IPS DF 19.7 (cell line): ENCODE results near the gene SAMD14.

Experiments used
- DNase-seq: peaks from one replicate; pipeline ENCODE4 v3.0.0-alpha.2; 2013; ENCODE audit warnings: low read depth, low spot score

The SAMD14 gene

DNA sequence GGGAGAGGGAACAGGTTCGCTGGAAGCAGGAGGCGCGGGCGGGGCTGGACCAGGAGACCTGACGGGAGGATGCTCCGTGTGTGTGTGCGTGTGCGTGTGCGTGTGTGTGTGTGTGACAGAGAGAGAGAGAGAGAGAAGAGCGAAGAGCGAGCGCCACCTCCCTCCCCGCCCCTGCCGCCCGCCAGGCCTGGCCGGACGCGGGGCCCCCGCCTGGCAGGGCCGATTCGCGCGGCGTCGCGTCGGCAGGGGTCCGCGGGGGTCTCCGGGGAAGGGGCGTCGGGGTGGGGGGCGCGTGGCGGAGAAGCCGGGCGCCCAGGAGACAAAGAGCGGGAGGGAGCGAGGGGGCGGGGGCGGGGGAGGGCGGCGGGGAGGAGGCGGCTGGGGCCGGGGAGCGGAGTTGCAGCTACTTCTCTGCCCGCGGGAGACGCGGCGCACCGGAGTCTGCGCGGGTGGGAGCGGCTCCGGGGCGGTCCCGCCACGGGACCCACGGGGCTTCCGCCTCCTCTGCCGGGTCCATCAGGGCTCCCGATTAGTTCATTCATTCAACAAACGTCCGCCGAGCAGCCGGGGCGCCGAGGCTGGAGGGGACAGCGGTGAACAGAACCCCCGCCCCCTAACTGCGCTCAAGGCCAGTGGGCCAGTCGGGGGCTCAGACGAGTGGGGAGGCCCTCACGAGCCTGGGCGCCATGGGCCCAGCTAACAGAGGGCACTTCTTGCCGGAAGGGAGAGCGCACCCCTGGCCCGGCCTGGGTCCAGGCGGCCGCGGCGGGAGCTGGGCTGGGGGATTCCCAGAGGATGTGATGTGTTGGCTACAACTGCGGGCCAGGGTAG lies at the start of gene SAMD14:
Gene SAMD14 (minus strand): TSS at position 433 of the 831 bp plus-strand sequence. CDS start 5,201 bp downstream, outside the sequence.
- no peak for DNase-seq

DNA sequence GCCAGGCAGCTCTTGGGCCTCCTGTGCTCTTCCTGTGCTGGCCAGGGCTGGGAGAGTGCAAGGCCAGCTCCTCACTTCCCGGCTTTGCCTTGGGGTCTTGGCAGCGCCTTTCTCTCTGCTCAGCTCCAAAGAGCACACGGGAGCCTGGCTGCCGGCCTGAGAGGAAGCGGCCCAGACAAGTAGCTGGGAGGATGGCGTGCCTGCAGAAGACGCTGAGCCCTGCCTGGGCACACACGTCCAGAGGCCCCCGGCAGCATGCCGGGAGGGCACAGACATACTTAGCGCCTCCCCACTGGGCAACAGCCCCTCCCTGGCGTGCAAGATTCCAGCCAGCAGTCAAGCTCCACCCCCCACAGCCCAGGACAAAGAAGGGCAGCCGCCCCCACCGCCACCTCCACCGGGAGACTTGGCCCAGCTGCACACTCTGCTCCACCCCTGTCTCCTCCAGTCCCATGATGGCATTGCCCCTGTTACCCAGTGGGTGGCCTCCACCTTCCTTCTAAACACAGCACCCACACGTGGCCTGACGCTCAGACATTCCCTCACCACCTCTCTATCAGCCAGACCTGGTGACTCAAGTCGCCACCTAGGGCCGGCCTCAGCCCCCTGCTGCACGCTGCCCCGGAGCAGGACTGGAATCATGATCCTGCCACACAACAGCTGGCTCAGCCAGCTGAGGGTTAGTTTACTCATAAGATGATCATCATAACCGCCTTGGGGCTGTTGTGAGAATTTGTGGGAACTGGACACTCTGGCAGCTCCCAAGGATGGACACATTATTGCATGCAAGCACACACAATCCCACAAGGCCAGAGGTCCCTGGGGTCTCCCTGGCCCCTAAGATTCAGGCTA lies 48.2 kb upstream of the SAMD14 start:
- no peak for DNase-seq

DNA sequence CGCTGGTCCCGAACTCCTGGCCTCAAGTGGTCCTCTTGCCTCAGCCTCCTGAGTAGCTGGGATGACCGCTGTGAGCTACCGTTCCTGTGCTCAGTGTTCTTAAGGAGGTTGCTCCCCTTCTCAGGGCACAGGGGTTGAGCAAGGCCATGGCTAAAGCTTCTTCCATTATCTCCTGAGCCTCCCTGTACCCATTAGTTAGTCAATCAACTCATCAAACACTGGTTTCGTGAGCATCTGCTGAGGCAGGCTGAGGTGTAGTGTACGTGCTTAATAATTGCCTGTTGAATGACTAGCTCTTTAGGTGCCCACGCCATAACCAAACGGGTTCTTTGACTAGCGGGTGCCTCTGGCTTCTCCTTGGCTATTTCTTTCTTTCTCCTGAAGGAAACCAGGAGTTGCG lies 47.5 kb upstream of the SAMD14 start:
- DNase-seq: no peak

DNA sequence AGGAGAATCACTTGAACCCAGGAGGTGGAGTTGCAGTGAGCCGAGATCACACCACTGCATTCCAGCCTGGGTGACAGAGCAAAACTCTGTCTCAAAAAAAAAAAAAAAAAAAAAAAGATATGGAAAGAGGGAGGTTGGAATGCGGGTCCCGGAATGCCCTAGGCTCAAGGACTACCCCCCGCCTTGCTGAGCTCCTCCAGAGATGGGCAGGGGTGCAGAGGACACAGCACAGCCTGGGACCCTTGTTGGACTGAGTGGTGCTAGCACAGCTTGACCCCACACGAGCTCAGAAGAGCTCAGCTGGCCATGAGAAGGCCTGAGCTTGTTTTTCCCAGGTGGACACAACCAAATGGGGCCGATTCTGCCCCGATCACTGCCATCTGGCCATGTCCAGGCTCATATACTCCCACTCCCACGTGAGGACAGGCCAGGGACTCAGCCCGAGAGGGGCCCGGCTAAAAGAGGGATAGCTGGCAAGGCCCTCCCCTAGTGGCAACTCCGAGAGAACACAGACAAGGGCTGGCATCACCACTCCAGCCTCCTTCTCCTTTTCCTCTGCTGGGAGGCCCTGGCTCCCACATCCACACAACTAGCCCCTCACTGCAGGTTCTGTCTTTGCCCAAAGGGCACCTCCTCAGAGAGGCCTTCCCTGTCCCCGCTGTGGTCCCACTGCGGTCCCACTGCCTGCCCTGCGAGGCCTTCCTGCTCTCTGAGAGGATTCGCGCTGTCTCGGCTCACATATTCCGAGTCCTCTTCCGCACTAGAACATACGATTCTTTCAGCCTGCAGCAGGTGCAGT lies 46.8 kb upstream of the SAMD14 start:
- no peak for DNase-seq

DNA sequence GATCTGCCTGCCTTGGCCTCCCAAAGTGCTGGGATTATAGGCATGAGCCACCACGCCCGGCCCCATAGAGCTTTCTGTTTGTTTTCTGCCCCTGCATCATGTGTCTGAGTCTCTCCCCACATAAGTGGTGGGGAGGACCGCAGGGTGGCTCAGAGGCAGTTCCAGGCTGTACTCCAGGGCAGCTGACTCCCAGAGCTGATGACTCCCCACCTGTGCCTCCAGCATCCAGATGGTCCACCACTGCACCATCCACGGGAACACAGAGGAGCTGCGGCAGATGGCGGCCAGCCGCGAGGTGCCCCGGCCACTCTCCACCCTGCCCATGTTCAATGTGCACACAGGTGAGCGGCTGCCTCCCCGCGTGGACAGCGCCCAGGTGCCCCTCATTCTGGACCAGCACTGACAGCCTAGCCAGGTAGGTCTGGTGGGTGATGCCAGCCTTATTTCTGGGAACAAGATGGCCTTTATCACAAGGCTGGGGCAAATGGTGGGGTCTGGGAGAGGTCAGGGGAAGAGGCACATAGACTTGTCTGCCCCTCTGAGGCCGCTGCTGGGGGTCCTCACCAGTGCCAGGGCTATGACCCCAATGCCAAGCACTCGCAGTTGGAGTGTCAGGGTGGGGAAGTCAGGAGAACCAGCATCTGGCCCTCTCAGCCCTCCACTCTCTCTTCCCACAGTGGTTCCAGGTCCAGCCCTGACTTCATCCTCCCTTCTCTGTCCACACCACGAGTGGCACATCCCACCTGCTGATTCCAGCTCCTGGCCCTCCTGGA lies 45.3 kb upstream of the SAMD14 start:
- DNase-seq: no peak

DNA sequence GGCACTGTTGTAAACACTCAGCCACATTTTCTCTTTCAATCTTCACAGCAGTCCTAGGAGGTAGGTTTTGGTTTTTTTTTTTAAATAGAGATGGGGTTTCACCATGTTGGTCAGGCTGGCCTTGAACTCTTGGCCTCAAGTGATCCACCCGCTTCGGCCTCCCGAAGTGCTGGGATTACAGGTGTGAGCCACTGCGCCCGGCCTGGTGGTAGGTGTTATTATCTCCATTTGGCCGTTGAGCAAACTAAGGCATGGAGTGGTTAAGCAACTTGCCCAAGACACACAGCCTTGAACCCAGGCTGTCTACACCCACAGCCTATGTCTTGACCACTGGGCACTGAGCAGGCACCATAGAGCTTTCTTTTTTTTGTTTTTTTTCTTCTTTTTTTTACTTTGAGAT lies 44.5 kb upstream of the SAMD14 start:
- no peak for DNase-seq

DNA sequence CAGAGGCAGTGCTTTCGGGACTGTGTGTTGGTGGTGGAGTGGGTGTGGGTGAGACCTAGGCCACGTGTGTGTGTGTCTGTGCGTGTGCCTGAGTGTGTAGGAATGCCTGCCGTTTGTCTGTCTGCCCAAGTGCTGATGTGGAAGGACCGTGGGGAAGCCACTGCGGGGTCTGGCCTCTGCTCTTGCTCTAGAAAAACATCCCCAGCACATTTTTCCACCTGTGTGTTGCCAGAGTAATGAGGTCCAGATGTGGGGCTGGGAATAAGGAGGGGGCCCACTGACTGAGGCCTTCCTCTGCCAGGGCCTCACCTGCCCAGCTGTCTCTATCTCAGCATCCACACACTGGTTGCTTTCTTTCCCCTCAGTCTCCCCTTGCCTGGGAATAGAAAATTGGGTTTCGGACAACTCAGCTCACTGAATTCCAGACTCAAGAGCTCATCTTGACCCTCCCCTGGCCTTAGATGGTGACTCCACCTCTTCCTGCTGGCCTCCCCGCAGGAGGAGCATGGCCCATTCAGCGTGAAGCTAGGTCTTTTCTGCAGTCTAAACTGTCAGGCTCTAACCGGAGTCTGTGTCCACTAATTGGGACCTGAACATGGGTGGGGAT lies 43.5 kb upstream of the SAMD14 start:
- no peak for DNase-seq

DNA sequence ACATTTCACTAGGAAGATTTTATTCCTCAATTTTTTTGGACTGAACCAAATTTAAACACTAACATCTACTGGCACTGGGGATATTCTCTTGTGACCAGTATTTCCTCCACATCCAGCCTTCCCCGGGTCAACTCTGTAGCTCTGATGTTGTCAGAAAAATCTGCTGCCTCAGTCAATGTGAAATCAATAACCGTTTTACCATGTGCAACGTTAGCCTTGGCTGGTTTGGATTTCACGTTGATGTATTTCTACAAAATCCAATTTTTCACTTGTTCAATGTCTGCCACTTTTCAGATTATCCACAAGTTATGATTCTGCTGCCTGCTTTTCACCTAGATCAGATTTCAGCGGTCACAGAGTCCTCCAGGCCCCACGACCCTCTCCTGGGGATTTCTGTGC lies 43.0 kb upstream of the SAMD14 start:
- no peak for DNase-seq

DNA sequence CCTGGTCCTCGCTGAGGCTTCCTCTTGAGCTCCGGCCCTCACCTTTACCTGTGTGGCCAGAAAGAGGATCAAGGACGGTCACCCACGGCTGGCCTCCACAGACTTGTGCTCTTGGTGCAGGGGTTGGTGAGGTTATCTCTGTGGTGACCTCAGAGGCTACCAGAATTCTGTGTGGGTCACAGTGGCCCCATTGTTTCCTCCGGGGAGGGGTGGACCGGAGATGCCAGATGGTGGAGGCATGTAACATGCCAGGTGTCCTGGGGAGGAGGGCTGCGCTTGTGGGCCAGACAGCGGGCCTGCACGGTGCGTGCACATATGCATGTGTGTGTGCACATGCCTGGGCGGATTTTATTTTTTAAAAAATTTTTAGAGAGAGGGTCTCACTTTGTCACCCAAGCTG lies 42.2 kb upstream of the SAMD14 start:
- no peak for DNase-seq

DNA sequence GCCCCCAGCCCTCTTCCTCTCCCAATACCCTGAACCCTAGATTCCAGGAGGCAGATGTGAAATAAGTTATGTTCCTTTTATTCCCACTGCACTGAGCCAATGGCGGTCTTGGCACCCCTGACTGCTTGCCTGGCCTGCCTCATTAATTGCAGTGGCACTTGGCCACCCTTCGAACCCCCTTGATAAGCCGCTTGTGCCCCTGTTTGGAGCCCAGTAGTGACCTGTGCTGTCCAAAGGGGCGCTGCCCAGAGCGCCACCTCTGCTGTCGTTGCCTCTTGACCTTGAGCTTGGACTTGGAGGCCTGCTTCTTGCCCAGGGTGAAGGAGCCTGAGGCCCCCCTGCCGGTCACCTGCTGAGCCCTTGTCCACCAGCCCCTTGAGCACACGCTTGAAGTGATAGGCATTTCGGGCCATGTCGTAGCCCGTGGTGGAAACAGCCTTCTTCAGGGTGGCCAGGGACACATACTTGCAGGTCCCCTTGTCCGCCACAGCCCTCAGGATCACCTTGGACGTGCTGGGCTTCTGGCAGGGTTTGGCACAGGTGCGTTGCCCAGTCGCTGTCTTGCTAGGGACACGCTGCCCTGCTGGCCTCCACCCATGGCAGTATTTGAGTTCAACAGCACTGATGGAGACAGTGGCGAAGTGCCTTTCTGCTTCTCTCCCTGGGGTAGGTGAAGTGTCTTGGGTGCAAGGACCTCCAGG lies 41.6 kb upstream of the SAMD14 start:
- no peak for DNase-seq

DNA sequence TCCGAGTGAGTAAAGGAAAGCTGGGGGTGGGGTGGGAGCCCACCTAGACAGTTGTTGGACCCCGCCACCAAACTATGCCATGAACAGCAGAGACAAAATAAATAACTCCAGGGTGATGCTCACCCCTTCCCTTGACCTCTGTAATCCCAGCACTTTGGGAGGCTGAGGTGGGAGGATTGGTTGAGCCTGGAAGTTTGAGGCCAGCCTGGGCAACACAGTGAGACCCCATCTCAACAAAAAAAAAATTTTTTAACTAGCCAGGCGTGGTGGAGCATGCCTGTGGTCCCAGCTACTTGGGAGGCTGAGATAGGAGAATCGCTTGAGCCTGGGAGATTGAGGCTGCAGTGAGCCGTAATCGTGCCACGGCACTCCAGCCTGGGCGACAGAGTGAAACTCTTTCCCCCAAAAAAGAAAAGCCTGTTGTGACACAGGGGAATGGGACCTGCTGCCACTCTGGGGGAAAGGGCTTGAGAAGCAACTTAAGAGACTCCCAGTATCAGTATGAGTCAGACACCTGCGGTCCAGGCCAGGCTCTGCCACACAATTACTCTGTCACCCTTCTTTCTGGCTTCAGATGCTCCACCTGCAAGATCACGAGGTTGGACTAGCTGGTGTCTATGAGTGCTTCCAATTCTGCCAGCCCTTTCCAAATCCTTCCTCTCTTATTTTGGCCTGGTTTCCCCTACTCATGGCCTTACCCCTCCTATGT lies 40.9 kb upstream of the SAMD14 start:
- no peak for DNase-seq

DNA sequence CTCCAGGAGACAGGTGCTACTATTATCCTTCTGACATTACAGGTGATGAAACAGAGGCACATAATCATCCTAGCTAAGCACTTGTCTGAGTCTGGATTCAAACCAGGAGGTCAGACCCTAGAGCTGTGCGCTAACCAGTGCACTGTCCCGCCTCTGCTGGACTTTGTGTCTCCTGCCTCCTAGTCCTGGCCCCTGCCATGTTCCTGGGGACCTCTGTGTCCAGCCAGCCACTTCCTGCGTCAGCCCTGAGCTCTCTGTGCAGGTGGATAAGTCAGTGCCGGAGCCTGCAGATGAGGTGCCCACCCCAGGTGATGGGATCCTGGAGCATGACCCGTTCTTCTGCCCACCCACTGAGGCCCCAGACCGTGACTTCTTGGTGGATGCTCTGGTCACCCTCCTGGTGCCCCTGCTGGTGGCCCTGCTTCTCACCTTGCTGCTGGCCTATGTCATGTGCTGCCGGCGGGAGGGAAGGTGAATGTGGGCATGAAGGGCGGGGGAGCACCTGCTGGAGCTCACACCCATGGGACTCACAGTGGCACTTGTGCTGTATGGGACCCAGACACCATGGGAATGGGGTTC lies 40.0 kb upstream of the SAMD14 start:
- no peak for DNase-seq

DNA sequence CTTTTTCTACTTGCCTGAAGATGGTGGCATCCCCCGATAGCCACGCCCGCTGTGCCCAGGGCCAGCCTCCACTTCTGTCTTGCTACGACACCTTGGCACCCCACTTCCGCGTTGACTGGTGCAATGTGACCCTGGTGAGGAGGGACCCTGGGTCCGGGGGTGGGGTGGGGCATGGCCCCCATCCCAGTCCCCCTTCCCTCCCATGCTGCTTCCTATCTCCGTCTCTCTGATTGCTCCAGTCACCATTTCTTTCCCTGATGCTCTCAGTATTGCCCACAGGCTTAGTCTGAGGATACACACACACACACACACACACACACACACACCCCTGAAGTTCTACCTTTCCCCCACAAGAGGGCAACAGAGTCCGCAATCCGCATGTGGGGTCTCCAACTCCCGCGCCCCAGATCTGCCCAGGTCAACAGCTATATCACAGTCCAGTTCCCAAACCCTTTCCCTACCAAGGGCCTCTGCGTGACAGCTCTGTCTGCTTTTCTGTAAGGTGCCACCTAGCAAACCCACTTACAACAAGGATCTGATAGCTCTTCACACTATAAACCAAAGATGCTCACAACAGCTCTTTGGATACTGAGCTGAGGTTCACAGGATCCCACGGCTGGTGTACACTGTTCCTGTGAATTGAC lies 39.3 kb upstream of the SAMD14 start:
- no peak for DNase-seq

DNA sequence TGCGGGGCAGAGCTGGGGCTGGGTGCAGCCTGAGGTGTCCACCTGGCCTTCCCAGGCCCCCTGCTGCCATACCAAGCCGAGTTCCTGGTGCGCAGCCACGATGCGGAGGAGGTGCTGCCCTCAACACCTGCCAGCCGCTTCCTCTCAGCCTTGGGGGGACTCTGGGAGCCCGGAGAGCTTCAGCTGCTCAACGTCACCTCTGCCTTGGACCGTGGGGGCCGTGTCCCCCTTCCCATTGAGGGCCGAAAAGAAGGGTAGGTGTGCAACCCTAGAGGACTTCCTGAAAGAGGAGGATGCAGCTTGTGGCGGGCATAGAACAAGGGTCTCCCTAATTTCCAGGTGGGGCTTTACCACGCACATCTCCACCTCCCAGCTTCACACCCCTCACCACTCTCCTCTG lies 38.4 kb upstream of the SAMD14 start:
- no peak for DNase-seq

DNA sequence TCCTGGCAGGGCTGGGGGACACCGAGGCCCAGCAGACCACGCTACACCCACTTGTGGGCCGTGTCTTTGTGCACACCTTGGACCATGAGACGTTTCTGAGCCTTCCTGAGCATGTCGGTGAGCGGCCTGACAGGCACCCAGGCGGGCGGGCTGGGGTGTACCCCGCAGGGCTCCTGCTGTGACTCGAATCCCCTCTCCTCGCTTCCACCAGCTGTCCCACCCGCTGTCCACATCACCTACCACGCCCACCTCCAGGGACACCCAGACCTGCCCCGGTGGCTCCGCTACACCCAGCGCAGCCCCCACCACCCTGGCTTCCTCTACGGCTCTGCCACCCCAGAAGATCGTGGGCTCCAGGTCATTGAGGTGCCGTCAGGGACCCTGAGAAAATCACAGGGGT lies 37.4 kb upstream of the SAMD14 start:
- no peak for DNase-seq

DNA sequence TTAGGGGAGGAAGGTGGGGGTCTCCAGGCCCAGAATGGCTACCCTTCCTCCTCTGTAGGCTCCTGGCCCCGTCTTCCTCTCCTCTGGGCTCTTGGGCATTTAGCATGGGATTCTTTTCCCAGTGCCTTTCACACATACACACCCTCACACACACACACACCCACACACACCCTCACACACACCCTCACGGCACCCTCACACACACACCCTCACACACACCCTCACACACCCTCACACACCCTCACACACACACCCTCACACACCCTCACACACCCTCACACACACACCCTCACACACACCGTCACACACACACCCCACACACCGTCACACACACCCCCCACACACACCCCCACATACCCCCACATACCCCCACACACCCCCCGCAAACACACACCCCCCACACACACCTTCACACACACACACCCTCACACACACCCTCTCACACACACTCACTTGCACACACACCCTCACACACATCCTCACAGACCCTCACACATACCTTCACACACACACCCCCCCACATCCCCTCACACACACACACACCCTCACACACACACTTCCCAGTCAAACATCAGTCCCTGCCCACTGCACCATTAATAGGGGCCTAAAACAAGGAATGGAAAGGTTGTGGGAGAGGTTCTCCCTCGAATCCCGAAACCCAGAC lies 36.7 kb upstream of the SAMD14 start:
- DNase-seq: no peak

DNA sequence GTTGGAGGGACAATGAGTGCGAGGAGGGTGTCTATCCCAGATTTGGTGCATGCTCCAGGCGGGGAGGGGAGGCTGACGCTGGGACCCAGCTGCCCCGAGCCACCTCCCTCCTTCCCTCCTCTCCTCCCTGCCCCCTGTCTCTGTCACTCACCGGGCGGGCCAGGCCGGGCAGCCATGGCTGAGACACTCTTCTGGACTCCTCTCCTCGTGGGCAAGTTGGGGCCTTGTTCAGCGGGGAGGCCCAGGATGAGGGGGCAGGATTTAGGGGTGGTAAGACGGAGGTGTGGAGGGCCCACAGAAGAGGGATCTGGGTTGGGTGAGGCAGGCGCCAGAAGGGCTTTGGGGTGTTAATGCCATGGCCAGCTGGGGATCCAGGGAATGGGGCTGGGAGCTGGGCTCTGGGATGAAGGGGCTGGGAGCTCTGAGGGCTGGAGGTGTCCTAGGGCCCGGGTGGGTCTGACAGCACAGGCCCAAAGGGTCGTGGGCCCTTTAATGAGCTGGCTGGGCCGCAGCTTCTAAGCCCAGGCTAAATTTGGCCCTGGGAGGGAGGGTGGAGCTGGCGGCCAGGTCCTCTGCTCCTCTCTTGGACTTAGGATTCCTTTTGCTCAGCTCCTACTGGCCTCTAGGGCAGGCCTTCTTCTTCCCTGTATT lies 36.0 kb upstream of the SAMD14 start, which contains the start of gene SGCA:
Gene SGCA (plus strand): TSS at position 139 of the 651 bp plus-strand sequence. CDS start 36 bp downstream, at position 175.
- DNase-seq: no peak
